Hematopoietic multipotent progenitor cell (in vitro differentiated cells): ENCODE measurements around the gene GDI2. TPM values are rescaled to one million over a fixed set of nuclear protein-coding genes. Genes with fewer than 3 reads are reported as not detected.
A peak's percentile ranks its signal among the peaks of the same experiment; 100 is the strongest.
"Not testable (repeated sequence)": the region's sequence is repeated elsewhere in the genome, so short reads cannot be mapped to it uniquely, and the experiment has no call there.

Source experiments
- DNase-seq, 3 donors: peaks; one replicate each; pipeline ENCODE4 v3.0.0-alpha.2; 2011 to 2015; ENCODE audit warnings: low read depth in 2 of 3, low spot score in 2 of 3
- total RNA-seq: library from RNA; depleted of rRNA; stranded (reverse); fragments of >200 nt; gene quantifications from one replicate; pipeline ENCODE4 v1.2.3, GENCODE V29; 2012

GDI2 gene
- total RNA-seq, 1 donor: 271 TPM

GRCh38 chr10:5794236-5794635 is 19.0 kb downstream of the GDI2 start:
- DNase-seq: no peak

- DNase-seq: no peak
These were observed 23.6 kb downstream of the GDI2 start for GRCh38 chr10:5789626-5790025.

- no peak for DNase-seq
These were observed 24.3 kb downstream of the GDI2 start for GRCh38 chr10:5788969-5789368.

DNA sequence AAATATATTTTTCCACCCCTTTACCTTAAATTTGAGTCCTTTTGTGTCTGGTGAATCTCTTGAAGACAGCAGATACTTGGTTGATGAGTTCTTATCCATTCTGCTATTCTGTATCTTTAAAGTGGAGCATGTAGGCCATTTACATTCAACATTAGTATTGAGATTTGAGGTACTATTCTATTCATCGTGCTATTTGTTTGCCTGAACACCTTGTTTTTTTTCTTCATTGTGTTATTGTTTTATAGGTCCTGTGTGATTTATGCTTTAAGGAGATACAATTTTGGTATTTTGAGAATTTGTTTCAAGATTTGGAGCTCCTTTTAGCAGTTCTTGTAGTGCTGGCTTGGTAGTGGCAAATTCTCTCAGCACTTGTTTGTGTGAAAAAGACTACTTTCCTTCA is 29.9 kb downstream of the GDI2 start:
- DNase-seq: no peak

- DNase-seq: no peak
These were observed 31.1 kb downstream of the GDI2 start for GRCh38 chr10:5782174-5782573.

GRCh38 chr10:5779730-5780129 is 33.5 kb downstream of the GDI2 start:
- DNase-seq: no peak

DNA sequence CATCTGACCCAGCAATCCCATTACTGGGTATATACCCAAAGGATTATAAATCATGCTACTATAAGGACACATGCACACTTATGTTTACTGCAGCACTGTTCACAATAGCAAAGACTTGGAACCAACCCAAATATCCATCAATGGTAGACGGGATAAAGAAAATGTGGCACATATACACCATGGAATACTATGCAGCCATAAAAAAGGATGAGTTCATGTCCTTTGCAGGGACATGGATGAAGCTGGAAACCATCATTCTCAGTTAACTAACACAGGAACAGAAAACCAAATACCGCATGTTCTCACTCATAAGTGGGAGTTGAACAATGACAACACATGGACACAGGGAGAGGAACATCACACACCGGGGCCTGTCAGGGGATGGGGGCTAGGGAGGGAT is 35.5 kb downstream of the GDI2 start:
- not testable (repeated sequence) for DNase-seq

GRCh38 chr10:5776881-5777197 is 36.4 kb downstream of the GDI2 start:
- no peak for DNase-seq

- DNase-seq: no peak
These were observed 36.9 kb downstream of the GDI2 start for GRCh38 chr10:5776136-5776880.

DNA sequence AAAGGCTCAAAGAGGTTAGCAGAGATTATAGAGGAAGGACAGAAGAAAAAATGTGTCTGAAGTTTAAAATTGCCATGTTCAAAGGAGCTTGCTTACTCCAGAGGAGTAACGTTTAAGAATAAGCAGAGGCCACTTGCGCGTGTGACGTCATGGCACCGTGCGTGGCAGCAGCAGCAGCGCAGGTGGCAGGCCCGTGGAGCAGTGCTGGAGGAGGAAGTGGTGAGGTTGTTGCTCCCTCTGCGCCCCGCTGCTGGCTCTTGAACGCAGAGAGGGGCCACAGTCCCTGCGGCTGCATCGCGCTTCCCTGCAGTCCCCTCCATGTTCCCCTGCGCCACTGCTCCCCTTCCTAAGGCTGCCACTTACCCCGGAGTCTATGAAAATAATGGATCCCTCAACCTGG is 37.5 kb downstream of the GDI2 start:
- peak; percentile 12 to 63 (median 22) for DNase-seq

DNA sequence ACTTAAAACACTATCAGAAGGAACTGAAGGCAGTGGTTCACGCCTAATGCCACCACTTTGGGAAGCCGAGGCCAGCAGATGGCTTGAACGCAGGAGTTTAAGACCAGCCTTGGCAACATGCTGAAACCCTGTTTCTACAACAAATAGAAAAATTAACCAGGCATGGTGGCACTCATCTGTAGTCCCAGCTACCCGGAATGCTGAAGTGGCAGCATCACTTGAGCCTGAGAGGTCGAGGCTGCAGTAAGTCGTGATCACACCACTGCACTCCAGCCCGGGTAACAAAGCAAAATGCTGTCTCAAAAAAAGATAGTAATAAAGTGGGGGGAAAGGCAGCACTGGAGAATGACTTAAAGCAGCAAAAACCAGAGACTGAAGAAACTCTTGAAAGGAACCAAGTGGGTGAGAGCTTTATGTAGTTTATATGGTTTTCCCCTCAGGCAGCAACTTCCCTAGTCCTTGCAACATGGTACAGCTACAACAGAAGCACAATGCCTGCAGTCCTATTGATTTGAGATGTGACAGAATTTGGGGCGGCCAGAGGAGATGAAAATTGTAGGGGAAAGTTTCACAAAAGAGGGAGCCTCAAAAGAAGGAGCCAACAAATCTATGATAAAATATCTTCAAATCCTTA is 38.1 kb downstream of the GDI2 start:
- no peak for DNase-seq

- DNase-seq: no peak
These were observed 47.0 kb downstream of the GDI2 start for GRCh38 chr10:5766189-5766588.

GRCh38 chr10:5765617-5766016 is 47.6 kb downstream of the GDI2 start:
- no peak for DNase-seq

DNA sequence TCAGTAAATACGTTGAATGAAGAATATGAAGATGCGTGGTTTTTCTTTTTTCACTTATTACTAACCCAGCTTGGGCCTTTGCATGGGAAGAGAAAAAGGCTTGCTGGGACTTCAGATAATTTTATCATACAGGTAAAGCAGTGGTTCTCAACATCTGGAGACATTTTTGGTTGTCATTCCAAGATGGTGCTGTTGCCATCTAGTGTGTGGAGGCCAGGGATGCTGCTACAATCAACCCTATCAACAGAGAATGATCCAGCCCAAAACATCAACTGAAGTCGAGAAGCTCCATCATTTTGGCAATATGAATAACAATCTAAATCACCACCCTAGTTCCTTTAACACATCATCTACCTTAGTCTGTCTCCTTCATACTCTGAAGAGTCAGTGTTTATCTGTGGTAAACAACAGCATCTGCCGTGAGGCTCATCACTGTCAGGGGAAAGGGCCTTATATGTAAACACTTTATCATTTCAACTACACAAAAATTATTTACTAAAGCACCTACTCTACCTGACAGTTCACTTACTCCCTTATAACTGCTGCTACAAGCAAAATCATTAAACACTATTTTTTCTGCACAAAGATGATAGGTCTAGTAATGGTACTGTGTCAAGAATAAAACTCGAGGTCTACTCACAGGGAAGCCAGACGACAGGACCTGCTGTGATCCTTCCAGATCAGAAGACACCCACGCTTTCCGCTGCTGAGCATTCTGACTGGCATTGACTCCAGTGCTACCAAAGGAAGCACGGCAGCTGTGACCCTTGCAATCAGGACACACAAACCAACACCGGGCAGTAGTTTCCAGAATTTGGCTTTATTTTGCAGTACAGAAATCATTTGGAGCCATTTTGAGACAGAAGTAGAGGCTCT is 48.6 kb downstream of the GDI2 start:
- no peak for DNase-seq

DNA sequence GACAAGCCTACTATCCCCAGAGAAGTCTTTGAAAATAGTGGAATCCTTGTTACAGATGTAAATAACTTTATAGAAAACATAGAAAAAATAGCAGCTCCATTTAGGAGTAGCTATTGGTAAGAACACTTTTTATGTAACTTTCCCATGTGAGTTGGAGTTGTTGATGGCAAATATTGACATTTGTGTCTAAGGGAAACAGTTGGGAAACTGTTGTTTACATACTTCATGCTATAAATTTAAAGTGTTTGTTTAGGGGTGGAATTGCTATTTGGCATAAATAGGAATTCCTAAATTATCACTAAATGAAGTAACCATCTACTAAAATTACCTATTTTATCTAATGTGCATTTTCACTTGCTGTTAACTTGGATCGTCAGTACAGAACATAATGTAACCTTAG is 50.7 kb downstream of the GDI2 start:
- DNase-seq: no peak

- no peak for DNase-seq
These were observed 52.0 kb downstream of the GDI2 start for GRCh38 chr10:5761220-5761619.

GRCh38 chr10:5760515-5760914 is 52.7 kb downstream of the GDI2 start:
- DNase-seq: no peak

DNA sequence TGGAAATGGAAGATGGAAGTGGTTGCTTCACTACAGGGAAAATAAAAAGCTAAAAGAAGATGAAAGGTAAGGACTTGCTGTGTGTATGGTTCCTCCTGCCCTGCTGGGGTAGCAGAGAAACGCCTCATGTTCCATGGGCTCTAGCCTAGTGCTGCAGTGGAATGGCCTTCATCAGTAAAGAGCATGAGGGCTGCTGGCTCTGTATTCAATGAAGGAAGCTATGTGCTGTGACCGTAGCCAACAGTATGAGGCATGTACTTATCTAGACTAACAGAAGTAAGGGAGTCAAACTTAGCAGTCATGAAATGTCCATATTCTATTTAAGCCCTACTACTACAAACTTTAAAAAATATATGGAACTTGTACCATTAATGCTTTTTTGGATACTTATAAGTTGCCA is 54.3 kb downstream of the GDI2 start:
- DNase-seq: no peak

DNA sequence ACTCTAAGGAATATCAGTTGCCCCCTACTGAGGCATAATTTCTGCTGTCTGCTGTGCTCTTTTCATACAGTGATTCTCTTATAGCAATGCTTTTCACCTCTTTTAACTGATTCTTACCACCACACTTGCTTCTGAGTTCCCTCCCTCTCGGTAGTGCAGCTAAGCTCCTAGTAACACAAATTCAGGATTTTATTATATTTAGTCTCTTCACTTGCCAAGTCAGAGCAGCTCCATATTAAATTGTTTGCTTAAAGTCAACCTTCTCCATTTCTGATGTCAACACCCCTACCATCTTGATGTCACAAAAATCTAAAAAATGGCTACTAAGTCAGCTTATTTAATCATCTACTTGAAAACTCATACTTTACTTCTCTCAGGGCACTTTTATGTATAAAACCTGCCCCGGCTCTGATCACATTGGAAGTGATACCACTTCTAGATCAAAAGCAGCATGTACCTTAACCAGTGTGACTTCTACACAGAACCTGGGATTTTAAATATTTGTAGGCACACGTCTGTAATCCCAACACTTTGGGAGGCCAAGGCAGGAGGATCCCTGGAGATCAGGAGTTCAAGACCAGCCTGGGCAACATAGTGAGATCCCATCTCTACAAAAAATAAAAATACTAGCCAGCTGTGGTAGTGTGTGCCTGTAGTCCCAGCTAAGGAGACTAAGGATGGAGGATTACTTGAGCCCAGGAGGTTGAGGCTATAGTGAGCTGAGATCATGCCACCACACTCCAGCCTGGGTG is 55.3 kb downstream of the GDI2 start:
- no peak for DNase-seq

- no peak for DNase-seq
These were observed 60.8 kb downstream of the GDI2 start for GRCh38 chr10:5752301-5752871.
